PFSK-1 (cell line): ENCODE measurements around the gene ENTHD1.

Experiments used
- FOXP2 ChIP-seq: optimal IDR thresholded peaks from 2 replicates; pipeline ENCODE3; 2011; ENCODE audit warnings: borderline replicate concordance, control low read depth, inconsistent platforms; ENCODE audit not compliant: insufficient read depth; ENCODE audit errors: extremely low read length, extremely low read depth
- POLR2AphosphoS5 ChIP-seq: IDR thresholded peaks from 2 replicates; pipeline ENCODE4 v1.6.1; 2012; ENCODE audit warnings: low read depth, mild to moderate bottlenecking, control low read depth, low read length, moderate library complexity
- SIN3A ChIP-seq: IDR thresholded peaks from 2 replicates; pipeline ENCODE4 v1.6.1; 2012; ENCODE audit warnings: mild to moderate bottlenecking, low read length, moderate library complexity, borderline replicate concordance; ENCODE audit not compliant: insufficient read depth
- TAF1 ChIP-seq: IDR thresholded peaks from 2 replicates; pipeline ENCODE4 v1.6.1; 2012; ENCODE audit warnings: low read length, control low read depth, borderline replicate concordance; ENCODE audit not compliant: insufficient read depth
- TF ChIP-seq, protein P1 (sequence below), 2 experiments: IDR thresholded peaks; 2 replicates each; pipeline versions ENCODE4 v1.6.1 to v1.8.0; 2011 to 2012; ENCODE audit warnings: low read depth in 2 of 2, low read length in 2 of 2, control low read depth in 1 of 2, inconsistent platforms in 1 of 2, mild to moderate bottlenecking in 1 of 2, moderate library complexity in 1 of 2; ENCODE audit not compliant: insufficient read depth in 1 of 2

The ENTHD1 gene

DNA sequence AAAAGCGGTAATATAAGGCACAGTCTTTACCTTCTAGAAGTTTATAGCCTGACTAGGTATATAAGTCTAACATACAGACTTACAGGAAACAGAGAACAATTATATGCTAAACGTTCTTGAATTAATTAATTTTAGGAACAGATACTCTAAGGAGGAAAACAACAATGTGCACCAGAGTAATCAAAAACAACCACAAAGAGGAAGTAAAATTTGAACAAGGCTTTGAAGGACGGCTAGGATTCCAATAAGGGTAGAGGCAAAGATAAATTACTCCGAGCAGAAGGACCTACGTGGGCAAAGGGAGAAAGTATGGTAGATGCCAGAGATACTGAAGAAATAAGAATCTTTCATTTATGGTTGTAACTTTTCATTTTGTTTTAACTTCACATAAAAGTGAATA, 54.4 kb downstream of the ENTHD1 start:
- no peak for TF ChIP-seq TAF1
- TF ChIP-seq FOXP2, result no peak
- TF ChIP-seq, protein P1, sequence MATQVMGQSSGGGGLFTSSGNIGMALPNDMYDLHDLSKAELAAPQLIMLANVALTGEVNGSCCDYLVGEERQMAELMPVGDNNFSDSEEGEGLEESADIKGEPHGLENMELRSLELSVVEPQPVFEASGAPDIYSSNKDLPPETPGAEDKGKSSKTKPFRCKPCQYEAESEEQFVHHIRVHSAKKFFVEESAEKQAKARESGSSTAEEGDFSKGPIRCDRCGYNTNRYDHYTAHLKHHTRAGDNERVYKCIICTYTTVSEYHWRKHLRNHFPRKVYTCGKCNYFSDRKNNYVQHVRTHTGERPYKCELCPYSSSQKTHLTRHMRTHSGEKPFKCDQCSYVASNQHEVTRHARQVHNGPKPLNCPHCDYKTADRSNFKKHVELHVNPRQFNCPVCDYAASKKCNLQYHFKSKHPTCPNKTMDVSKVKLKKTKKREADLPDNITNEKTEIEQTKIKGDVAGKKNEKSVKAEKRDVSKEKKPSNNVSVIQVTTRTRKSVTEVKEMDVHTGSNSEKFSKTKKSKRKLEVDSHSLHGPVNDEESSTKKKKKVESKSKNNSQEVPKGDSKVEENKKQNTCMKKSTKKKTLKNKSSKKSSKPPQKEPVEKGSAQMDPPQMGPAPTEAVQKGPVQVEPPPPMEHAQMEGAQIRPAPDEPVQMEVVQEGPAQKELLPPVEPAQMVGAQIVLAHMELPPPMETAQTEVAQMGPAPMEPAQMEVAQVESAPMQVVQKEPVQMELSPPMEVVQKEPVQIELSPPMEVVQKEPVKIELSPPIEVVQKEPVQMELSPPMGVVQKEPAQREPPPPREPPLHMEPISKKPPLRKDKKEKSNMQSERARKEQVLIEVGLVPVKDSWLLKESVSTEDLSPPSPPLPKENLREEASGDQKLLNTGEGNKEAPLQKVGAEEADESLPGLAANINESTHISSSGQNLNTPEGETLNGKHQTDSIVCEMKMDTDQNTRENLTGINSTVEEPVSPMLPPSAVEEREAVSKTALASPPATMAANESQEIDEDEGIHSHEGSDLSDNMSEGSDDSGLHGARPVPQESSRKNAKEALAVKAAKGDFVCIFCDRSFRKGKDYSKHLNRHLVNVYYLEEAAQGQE (IDR thresholded peaks at IDR 0.05; ENCODE audit: insufficient read depth in 1 of 2, low read depth in 2 of 2, low read length in 2 of 2), result no peak
- TF ChIP-seq POLR2AphosphoS5, result no peak
- TF ChIP-seq SIN3A, result no peak

GRCh38 chr22:39833610-39834009, 60.0 kb downstream of the ENTHD1 start:
- TF ChIP-seq POLR2AphosphoS5 (no peak), SIN3A (no peak), FOXP2 (no peak), TAF1 (no peak)
- TF ChIP-seq, protein P1 (IDR thresholded peaks at IDR 0.05; ENCODE audit: insufficient read depth in 1 of 2, low read depth in 2 of 2, low read length in 2 of 2), result no peak

- TF ChIP-seq, protein P1 (IDR thresholded peaks at IDR 0.05; ENCODE audit: insufficient read depth in 1 of 2, low read depth in 2 of 2, low read length in 2 of 2), result no peak
- TF ChIP-seq POLR2AphosphoS5, result no peak
These were observed 60.5 kb downstream of the ENTHD1 start for GRCh38 chr22:39833093-39833492.

DNA sequence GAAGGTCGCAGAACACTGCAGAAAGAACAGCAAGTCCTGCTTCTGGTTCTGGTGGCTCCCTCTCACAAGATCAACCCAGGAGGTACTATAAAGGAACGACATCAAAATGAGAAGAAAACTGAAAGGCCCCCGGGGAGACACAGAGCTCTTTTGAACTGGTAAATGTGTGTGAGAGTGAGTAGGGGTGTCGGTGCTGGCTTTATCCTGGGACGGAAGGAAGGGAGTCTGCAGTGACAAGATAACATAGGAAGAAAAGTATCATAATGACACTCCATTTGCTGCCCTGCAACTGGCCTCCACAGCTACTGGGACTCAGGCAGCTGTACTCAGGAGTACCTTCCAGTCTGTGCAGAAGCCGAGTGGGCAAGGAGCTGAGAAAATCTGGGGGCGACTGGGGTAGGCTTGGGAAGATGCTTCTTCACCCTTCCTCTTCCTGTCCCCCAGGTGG, 60.9 kb downstream of the ENTHD1 start:
- no peak for TF ChIP-seq TAF1
- no peak for TF ChIP-seq FOXP2
- TF ChIP-seq SIN3A, result no peak
- TF ChIP-seq POLR2AphosphoS5, result no peak
- TF ChIP-seq, protein P1 (IDR thresholded peaks at IDR 0.05; ENCODE audit: insufficient read depth in 1 of 2, low read depth in 2 of 2, low read length in 2 of 2), result no peak

DNA sequence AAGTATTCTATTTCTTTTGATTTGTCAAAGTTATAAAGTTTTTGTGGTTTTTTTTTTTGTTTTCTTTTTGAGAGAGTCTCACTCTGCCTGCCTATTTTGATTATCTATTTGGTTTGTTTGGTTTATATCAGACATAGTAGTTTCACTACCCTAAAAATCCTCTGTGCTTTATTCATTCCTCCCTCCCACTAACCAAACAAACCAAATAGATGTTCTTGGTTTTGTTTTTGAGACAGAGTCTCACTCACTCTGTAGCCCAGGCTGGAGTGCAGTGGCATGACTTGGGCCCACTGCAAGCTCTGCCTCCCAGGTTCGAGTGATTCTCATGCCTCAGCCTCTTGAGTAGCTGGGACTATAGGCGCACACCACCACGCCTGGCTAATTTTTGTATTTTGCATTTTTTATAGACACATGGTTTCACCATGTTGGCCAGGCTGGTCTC, 67.9 kb downstream of the ENTHD1 start:
- no peak for TF ChIP-seq SIN3A
- TF ChIP-seq FOXP2, result no peak

GRCh38 chr22:39821008-39821407, 72.6 kb downstream of the ENTHD1 start:
- TF ChIP-seq, protein P1 (IDR thresholded peaks at IDR 0.05; ENCODE audit: insufficient read depth in 1 of 2, low read depth in 2 of 2, low read length in 2 of 2), result no peak
- TF ChIP-seq TAF1 (no peak), FOXP2 (no peak), SIN3A (no peak), POLR2AphosphoS5 (no peak)
